IMR-90 (cell line): ENCODE data around the gene EEF2K. TPM values are rescaled to one million over a fixed set of nuclear protein-coding genes. Genes with fewer than 3 reads are reported as not detected.

Source experiments
- ATAC-seq: fragments of 200-7000 bp; cut with Tn5 transposase; 2 replicates; pipeline ENCODE4 v1.9.1; 2020; ENCODE audit warnings: low read depth, mild to moderate bottlenecking, moderate library complexity
- BruUV-seq: library from RNA; stranded (reverse); fragments of 400-500 nt; replicated peaks from 2 replicates; lab custom pipeline; 2021; lab: Mats Ljungman, UMichigan
- CTCF ChIA-PET: fragments of 300-600 bp; formaldehyde crosslinking; extraction: SDS; loops from one replicate; lab custom pipeline; 2021; ENCODE audit warnings: antibody characterized with exemption; lab: Yijun Ruan, JAX
- POLR2A ChIA-PET: fragments of 300-600 bp; sonication (Branson Sonifier 250); formaldehyde crosslinking; loops from one replicate; lab custom pipeline; 2022; ENCODE audit warnings: antibody characterized with exemption; ENCODE audit not compliant: unreplicated experiment; lab: Charles Lee
- DNase-seq: peaks from one replicate; pipeline ENCODE4 v3.0.0; 2013
- H2AFZ ChIP-seq: replicated peaks from 2 replicates; pipeline ENCODE3; 2013; ENCODE audit warnings: low read length, mild to moderate bottlenecking; ENCODE audit not compliant: poor library complexity
- H2AK5ac ChIP-seq: 2 replicates; pipeline ENCODE4 v1.6.1; 2013; ENCODE audit warnings: low read depth, low read length, inconsistent platforms
- H2AK9ac ChIP-seq: replicated peaks from 2 replicates; pipeline ENCODE3; 2013; ENCODE audit warnings: mild to moderate bottlenecking, low read depth, low read length, moderate library complexity; ENCODE audit not compliant: poor library complexity
- H2BK120ac ChIP-seq: 2 replicates; pipeline ENCODE4 v1.6.1; 2013; ENCODE audit warnings: low read depth, low read length, inconsistent platforms
- H2BK15ac ChIP-seq: 3 replicates; pipeline ENCODE4 v1.6.1; 2013; ENCODE audit warnings: low read depth, low read length, inconsistent platforms
- H2BK20ac ChIP-seq: 2 replicates; pipeline ENCODE4 v1.6.1; 2013; ENCODE audit warnings: low read depth, mild to moderate bottlenecking, inconsistent platforms, low read length, moderate library complexity
- H2BK5ac ChIP-seq: 2 replicates; pipeline ENCODE4 v1.6.1; 2013; ENCODE audit warnings: mild to moderate bottlenecking, low read depth, low read length, inconsistent platforms; ENCODE audit not compliant: poor library complexity, severe bottlenecking
- H3K14ac ChIP-seq: replicated peaks from 2 replicates; pipeline ENCODE4 v1.6.1; 2013; ENCODE audit warnings: low read depth, low read length, inconsistent platforms
- H3K18ac ChIP-seq: 2 replicates; pipeline ENCODE4 v1.6.1; 2013; ENCODE audit warnings: low read depth, low read length, control low read depth
- H3K23ac ChIP-seq: 2 replicates; pipeline ENCODE4 v1.6.1; 2013; ENCODE audit warnings: low read depth, low read length, inconsistent platforms
- H3K27ac ChIP-seq: 2 replicates; pipeline ENCODE4 v1.5.1; 2013; ENCODE audit warnings: mild to moderate bottlenecking, control low read depth, low read length; ENCODE audit not compliant: insufficient read depth
- H3K27me3 ChIP-seq: 2 replicates; pipeline ENCODE4 v1.6.1; 2013; ENCODE audit warnings: low read length; ENCODE audit not compliant: control insufficient read depth, insufficient read depth
- H3K36me3 ChIP-seq: 2 replicates; pipeline ENCODE4 v1.6.1; 2013; ENCODE audit warnings: low read length, mixed read lengths; ENCODE audit not compliant: control insufficient read depth, insufficient read depth
- H3K4ac ChIP-seq: 2 replicates; pipeline ENCODE4 v1.6.1; 2013; ENCODE audit warnings: low read depth, low read length, inconsistent platforms
- H3K4me1 ChIP-seq: 2 replicates; pipeline ENCODE4 v1.6.1; 2013; ENCODE audit warnings: low read length, mixed read lengths; ENCODE audit not compliant: control insufficient read depth, insufficient read depth
- H3K4me2 ChIP-seq: 2 replicates; pipeline ENCODE4 v1.6.1; 2013; ENCODE audit warnings: low read depth, mild to moderate bottlenecking, control low read depth, low read length, moderate library complexity
- H3K4me3 ChIP-seq: 2 replicates; pipeline ENCODE4 v1.5.1; 2013; ENCODE audit warnings: low read depth, mild to moderate bottlenecking, control low read depth, low read length, moderate library complexity; ENCODE audit not compliant: insufficient read depth
- H3K56ac ChIP-seq: 2 replicates; pipeline ENCODE4 v1.6.1; 2013; ENCODE audit warnings: low read length, inconsistent platforms; ENCODE audit not compliant: insufficient read depth; ENCODE audit errors: extremely low read depth
- H3K79me1 ChIP-seq, 2 experiments: 2 replicates each; pipeline ENCODE4 v1.6.1; 2013; ENCODE audit warnings: low read length in 2 of 2, inconsistent platforms in 1 of 2, low read depth in 1 of 2
- H3K9ac ChIP-seq: 2 replicates; pipeline ENCODE4 v1.6.1; 2013; ENCODE audit warnings: low read depth, low read length, control low read depth
- H3K9me1 ChIP-seq: 2 replicates; pipeline ENCODE4 v1.6.1; 2013; ENCODE audit warnings: low read length, inconsistent platforms; ENCODE audit not compliant: insufficient read depth
- H3K9me3 ChIP-seq: 2 replicates; pipeline ENCODE4 v1.6.1; 2013; ENCODE audit warnings: low read length; ENCODE audit not compliant: control insufficient read depth, insufficient read depth
- H4K20me1 ChIP-seq: 2 replicates; pipeline ENCODE4 v1.6.1; 2013; ENCODE audit warnings: low read length, inconsistent platforms; ENCODE audit not compliant: insufficient read depth
- H4K5ac ChIP-seq: 2 replicates; pipeline ENCODE4 v1.6.1; 2013; ENCODE audit warnings: mild to moderate bottlenecking, low read depth, low read length, control low read depth
- H4K8ac ChIP-seq, 2 experiments: 2 replicates each; pipeline ENCODE4 v1.6.1; 2013; ENCODE audit warnings: low read depth in 2 of 2, low read length in 2 of 2, control low read depth in 1 of 2, inconsistent platforms in 1 of 2
- H4K91ac ChIP-seq: 2 replicates; pipeline ENCODE4 v1.6.1; 2013; ENCODE audit warnings: low read depth, low read length, inconsistent platforms; ENCODE audit not compliant: insufficient read depth
- CEBPB ChIP-seq: IDR thresholded peaks from 2 replicates; pipeline ENCODE4 v1.6.1; 2012; ENCODE audit warnings: low read depth, low read length, improper control_type of control experiment
- CHD1 ChIP-seq: IDR thresholded peaks from 2 replicates; pipeline ENCODE4 v1.6.1; 2012; ENCODE audit warnings: low read depth, low read length, improper control_type of control experiment
- ELK1 ChIP-seq: fragments of 150-350 bp; IDR thresholded peaks from 2 replicates; pipeline ENCODE4 v1.6.1; 2016; ENCODE audit warnings: low read depth, mild to moderate bottlenecking, low read length, moderate library complexity, borderline replicate concordance
- FOS ChIP-seq: fragments of 150-350 bp; IDR thresholded peaks from 2 replicates; pipeline ENCODE4 v1.6.1; 2016; ENCODE audit warnings: low read depth, low read length
- MAFK ChIP-seq: IDR thresholded peaks from 2 replicates; pipeline ENCODE4 v1.6.1; 2012; ENCODE audit warnings: low read depth, low read length, improper control_type of control experiment
- MAZ ChIP-seq: IDR thresholded peaks from 2 replicates; pipeline ENCODE4 v1.6.1; 2012; ENCODE audit warnings: low read depth, mild to moderate bottlenecking, low read length, improper control_type of control experiment, moderate library complexity, borderline replicate concordance
- MXI1 ChIP-seq: IDR thresholded peaks from 2 replicates; pipeline ENCODE4 v1.6.1; 2012; ENCODE audit warnings: low read depth, mild to moderate bottlenecking, low read length, moderate library complexity, borderline replicate concordance
- NFE2L2 ChIP-seq: fragments of 150-350 bp; IDR thresholded peaks from 2 replicates; pipeline ENCODE4 v1.6.1; 2016; ENCODE audit warnings: low read depth, mild to moderate bottlenecking, low read length
- POLR2A ChIP-seq: IDR thresholded peaks from 2 replicates; pipeline ENCODE4 v1.6.1; 2012; ENCODE audit warnings: mild to moderate bottlenecking, low read depth, low read length
- RAD21 ChIP-seq: IDR thresholded peaks from 2 replicates; pipeline ENCODE4 v1.6.1; 2012; ENCODE audit warnings: low read length, improper control_type of control experiment
- RCOR1 ChIP-seq: IDR thresholded peaks from 2 replicates; pipeline ENCODE4 v1.6.1; 2012; ENCODE audit warnings: mild to moderate bottlenecking, low read length, improper control_type of control experiment; ENCODE audit not compliant: insufficient replicate concordance
- RFX5 ChIP-seq: IDR thresholded peaks from 2 replicates; pipeline ENCODE4 v1.8.0; 2012; ENCODE audit warnings: low read depth, mild to moderate bottlenecking, low read length, moderate library complexity
- SMC3 ChIP-seq: fragments of 150-350 bp; IDR thresholded peaks from 2 replicates; pipeline ENCODE4 v1.6.1; 2016; ENCODE audit warnings: low read depth, mild to moderate bottlenecking, antibody characterized with exemption, low read length, moderate library complexity
- WGBS, 2 experiments: methylation state at CpG; one replicate each; pipeline versions ENCODE4 v1.1.5 to v1.1.7; 2013; ENCODE audit warnings: missing lambda C conversion rate in 2 of 2; ENCODE audit not compliant: insufficient read length in 1 of 2; ENCODE audit errors: extremely low coverage in 2 of 2; 5-methylcytosine and 5-hydroxymethylcytosine counted together
- dilution Hi-C: fragments of 300-500 bp; cut with HindIII; formaldehyde crosslinking; loops from one replicate; pipeline ENCODE4 v1.14.3; 2018; ENCODE audit warnings: low sequenced_read_pairs; ENCODE audit not compliant: unreplicated experiment
- in situ Hi-C: fragments of 300-500 bp; cut with MboI; formaldehyde crosslinking; loops from 3 replicates; pipeline ENCODE4 v1.14.3; 2019; ENCODE audit warnings: low sequenced_read_pairs, inconsistent platforms, mixed read lengths
- intact Hi-C: fragments of 100-400 bp; cut with micrococcal nuclease; formaldehyde crosslinking; loops from 2 replicates; pipeline ENCODE4 v1.10.0; 2022
- polyA plus RNA-seq, 3 experiments: library from polyadenylated mRNA; depleted of rRNA; stranded (reverse); fragments of >200 nt; gene quantifications; 2 replicates each; pipeline ENCODE4 v1.2.3, GENCODE V29; 2012; ENCODE audit warnings: low replicate concordance in 1 of 3
- total RNA-seq: library from RNA; depleted of rRNA; stranded (reverse); fragments of >200 nt; gene quantifications from 2 replicates; pipeline ENCODE4 v1.2.3, GENCODE V29; 2012
- TF ChIP-seq, protein P1 (sequence below): conservative IDR thresholded peaks from 2 replicates; pipeline ENCODE4 v1.5.1; 2012; ENCODE audit warnings: mild to moderate bottlenecking, low read depth, low read length, improper control_type of control experiment
- TF ChIP-seq, protein P2 (sequence below): fragments of 150-350 bp; IDR thresholded peaks from 2 replicates; pipeline ENCODE4 v1.6.1; 2017; ENCODE audit warnings: mild to moderate bottlenecking, antibody characterized with exemption, low read length, low read depth

Gene EEF2K
- total and polyA plus RNA-seq, 2 of the 4 experiments (the other 2 are of a cell fraction), result 9.7 to 16.5 TPM

GRCh38 chr16:22337849-22338635 is 132.0 kb downstream of the EEF2K start:
- Histone ChIP-seq H3K18ac (no peak overlapping the region), H3K27me3 (no peaks in the 10 kb centered on the region), H2AFZ (no peak overlapping the region), H2BK15ac (no peak overlapping the region), H3K4me1 (peaks cover 5% of the 10 kb centered on the region; the same call in 1 of the 2 replicates), H4K20me1 (peaks cover 18% of the 10 kb centered on the region), H4K5ac (no peak overlapping the region), H3K9me3 (peaks cover 3% of the 10 kb centered on the region; the same call in 1 of the 2 replicates), H3K9ac (no peak overlapping the region), H2AK9ac (no peak overlapping the region), H3K27ac (no peak overlapping the region), H3K23ac (no peak overlapping the region), H4K8ac (no peak overlapping the region), H3K4me3 (no peak overlapping the region), H3K9me1 (peaks cover 9% of the 10 kb centered on the region), H2BK20ac (no peak overlapping the region), H3K14ac (no peak overlapping the region), H3K79me1 (peaks cover 17 to 43% of the 10 kb centered on the region in 2 experiments), H3K4ac (no peak overlapping the region), H2AK5ac (no peak overlapping the region), H4K91ac (no peak overlapping the region), H3K4me2 (no peak overlapping the region), H2BK5ac (no peak overlapping the region), H3K36me3 (peaks cover 40% of the 10 kb centered on the region), H2BK120ac (no peak overlapping the region), H3K56ac (no peak overlapping the region)
- ChIA-PET CTCF (interaction anchor here (0.7 to 1.0 kb wide), 2 partner anchors 17 to 160 kb away, joined by 3 to 4 read pairs; no protein-coding TSS in a partner anchor), POLR2A (no interaction called here)
- no peak for TF ChIP-seq FOS
- TF ChIP-seq CHD1, result no peak
- no peak for TF ChIP-seq CEBPB
- no peak for TF ChIP-seq MXI1
- TF ChIP-seq RFX5, result no peak
- no peak for TF ChIP-seq NFE2L2
- TF ChIP-seq, protein P1, sequence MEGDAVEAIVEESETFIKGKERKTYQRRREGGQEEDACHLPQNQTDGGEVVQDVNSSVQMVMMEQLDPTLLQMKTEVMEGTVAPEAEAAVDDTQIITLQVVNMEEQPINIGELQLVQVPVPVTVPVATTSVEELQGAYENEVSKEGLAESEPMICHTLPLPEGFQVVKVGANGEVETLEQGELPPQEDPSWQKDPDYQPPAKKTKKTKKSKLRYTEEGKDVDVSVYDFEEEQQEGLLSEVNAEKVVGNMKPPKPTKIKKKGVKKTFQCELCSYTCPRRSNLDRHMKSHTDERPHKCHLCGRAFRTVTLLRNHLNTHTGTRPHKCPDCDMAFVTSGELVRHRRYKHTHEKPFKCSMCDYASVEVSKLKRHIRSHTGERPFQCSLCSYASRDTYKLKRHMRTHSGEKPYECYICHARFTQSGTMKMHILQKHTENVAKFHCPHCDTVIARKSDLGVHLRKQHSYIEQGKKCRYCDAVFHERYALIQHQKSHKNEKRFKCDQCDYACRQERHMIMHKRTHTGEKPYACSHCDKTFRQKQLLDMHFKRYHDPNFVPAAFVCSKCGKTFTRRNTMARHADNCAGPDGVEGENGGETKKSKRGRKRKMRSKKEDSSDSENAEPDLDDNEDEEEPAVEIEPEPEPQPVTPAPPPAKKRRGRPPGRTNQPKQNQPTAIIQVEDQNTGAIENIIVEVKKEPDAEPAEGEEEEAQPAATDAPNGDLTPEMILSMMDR, result no peak
- TF ChIP-seq MAZ, result no peak
- no peak for TF ChIP-seq RAD21
- TF ChIP-seq RCOR1, result no peak
- no peak for TF ChIP-seq MAFK
- TF ChIP-seq ELK1, result no peak
- TF ChIP-seq, protein P2, sequence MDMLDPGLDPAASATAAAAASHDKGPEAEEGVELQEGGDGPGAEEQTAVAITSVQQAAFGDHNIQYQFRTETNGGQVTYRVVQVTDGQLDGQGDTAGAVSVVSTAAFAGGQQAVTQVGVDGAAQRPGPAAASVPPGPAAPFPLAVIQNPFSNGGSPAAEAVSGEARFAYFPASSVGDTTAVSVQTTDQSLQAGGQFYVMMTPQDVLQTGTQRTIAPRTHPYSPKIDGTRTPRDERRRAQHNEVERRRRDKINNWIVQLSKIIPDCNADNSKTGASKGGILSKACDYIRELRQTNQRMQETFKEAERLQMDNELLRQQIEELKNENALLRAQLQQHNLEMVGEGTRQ, result no peak
- no peak for TF ChIP-seq POLR2A
- no peak for TF ChIP-seq SMC3
- DNase-seq (no peak), ATAC-seq (no peak)
- intact Hi-C loops (no loop called here), in situ Hi-C loops (loop anchor here (25.0 kb wide), 1 partner anchor 1176 kb away; the partner anchor contains the start of genes DNAH3 and LDAF1), dilution Hi-C loops (no loop called here)
- WGBS, 2 experiments, result no CpG with 5 or more reads among the region's 4 CpGs
- BruUV-seq, result no TSS peak
